Measurements from ENCODE around the gene CRABP2. TPM values are rescaled to one million over a fixed set of nuclear protein-coding genes. Genes with fewer than 3 reads are reported as not detected.

The CRABP2 gene
- total and polyA plus RNA-seq, 2 of the 13 experiments (the other 11 are each of a cell fraction or from before 2014, with no cell fraction given): 0.40 to 0.60 TPM

DNA sequence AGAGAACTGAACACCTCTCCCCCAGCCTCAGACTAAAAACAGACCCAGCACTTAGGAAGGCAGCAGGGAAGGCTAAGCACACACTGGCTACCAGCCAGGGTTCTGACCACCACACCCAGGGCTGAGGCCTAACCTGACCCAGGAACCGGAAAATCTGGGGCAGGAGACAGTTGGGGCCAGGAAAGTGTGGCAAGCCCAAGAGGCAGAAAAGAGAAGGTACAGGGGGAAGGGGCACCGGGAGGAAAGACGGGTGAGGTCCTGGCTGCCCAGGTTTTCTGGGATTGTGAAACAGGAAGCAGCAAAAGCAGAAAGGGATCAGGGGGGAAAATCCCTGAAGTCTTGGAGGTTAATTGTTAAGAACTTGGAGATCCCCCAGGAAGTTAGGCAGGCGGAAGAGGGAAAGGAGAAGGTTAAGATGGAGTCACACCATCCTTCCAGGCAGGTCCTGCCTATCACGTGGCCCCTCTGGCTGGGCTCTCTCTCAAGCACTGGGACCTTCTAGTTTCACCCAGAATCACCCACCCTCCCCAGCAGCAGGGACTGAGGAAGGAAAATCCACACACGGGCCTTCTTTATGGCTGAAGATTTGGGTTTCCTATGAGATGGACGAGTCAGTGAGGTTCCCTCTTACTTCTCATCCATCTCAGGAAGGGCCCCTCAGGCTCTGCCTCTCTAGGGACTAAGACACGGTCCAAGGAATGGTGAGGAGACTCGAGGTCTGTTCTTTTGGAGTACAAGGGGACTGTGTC lies 43.5 kb upstream of the CRABP2 start (continued):
- TF ChIP-seq LCORL (IDR thresholded peaks at IDR 0.05) (no peak), LCORL (CRISPR knock-in tag; IDR thresholded peaks at IDR 0.05) (0 out of 2 replicates have a peak, but pooled peaks have one; percentile 18), SAP130 (CRISPR knock-in tag; IDR thresholded peaks at IDR 0.05; ENCODE audit: low read depth) (peak; percentile 34; the same call in 1 of the 2 replicates), ZNF501 (CRISPR knock-in tag; IDR thresholded peaks at IDR 0.05) (0 out of 2 replicates have a peak, but pooled peaks have one; percentile 48), FOXC1 (CRISPR knock-in tag; IDR thresholded peaks at IDR 0.05; ENCODE audit: borderline replicate concordance) (peak; percentile 70; the same call in 1 of the 2 replicates), ZMYM2 (CRISPR knock-in tag; IDR thresholded peaks at IDR 0.05) (0 out of 2 replicates have a peak, but pooled peaks have one; percentile 30), ELF1 (CRISPR knock-in tag; IDR thresholded peaks at IDR 0.05) (peak; percentile 20; the same call in 1 of the 2 replicates), POLR2G (IDR thresholded peaks at IDR 0.05; ENCODE audit: low read depth, low read length) (peak; percentile 51; the same call in 1 of the 2 replicates), GABPB1 (CRISPR knock-in tag; IDR thresholded peaks at IDR 0.05) (peak; percentile 64), KDM5B (CRISPR knock-in tag; IDR thresholded peaks at IDR 0.05; ENCODE audit: borderline replicate concordance) (0 out of 2 replicates have a peak, but pooled peaks have one; percentile 28), HNRNPK (IDR thresholded peaks at IDR 0.05; ENCODE audit: low read depth, low read length, poor library complexity, severe bottlenecking) (no peak), ARNT2 (CRISPR knock-in tag; IDR thresholded peaks at IDR 0.05; ENCODE audit: low read depth) (0 out of 2 replicates have a peak, but pooled peaks have one; percentile 18), FOSL2 (CRISPR knock-in tag; IDR thresholded peaks at IDR 0.05) (peak; percentile 17; the same call in 1 of the 2 replicates), THAP11 (CRISPR knock-in tag; IDR thresholded peaks at IDR 0.05) (peak; percentile 74), ZNF264 (CRISPR knock-in tag; IDR thresholded peaks at IDR 0.05) (no peak), NR2C2 (CRISPR knock-in tag; IDR thresholded peaks at IDR 0.05; ENCODE audit: borderline replicate concordance) (peak; percentile 92), ZNF605 (CRISPR knock-in tag; IDR thresholded peaks at IDR 0.05) (0 out of 2 replicates have a peak, but pooled peaks have one; percentile 19), UBTF (CRISPR knock-in tag; IDR thresholded peaks at IDR 0.05) (peak; percentile 18; the same call in 1 of the 2 replicates), GABPA (IDR thresholded peaks at IDR 0.05; ENCODE audit: low read depth, low read length) (peak; percentile 55), GABPA (CRISPR knock-in tag; IDR thresholded peaks at IDR 0.05; ENCODE audit: low read depth) (peak; percentile 82)
- TF ChIP-seq, protein P1, sequence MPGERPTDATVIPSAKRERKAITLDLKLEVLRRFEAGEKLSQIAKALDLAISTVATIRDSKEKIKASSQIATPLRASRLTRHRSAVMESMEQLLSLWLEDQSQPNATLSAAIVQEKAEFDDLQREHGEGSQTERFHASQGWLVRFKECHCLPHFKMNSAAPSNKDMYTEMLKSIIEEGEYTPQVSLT (CRISPR knock-in tag; IDR thresholded peaks at IDR 0.05; ENCODE audit: borderline replicate concordance, low read depth): no peak
